ENCODE measurements around the gene PARPBP.

The PARPBP gene

GRCh38 chr12:102232446-102232845 is 112.5 kb downstream of the PARPBP start:
- TF ChIP-seq TAF1 (IDR thresholded peaks at IDR 0.05; ENCODE audit: borderline replicate concordance, insufficient read depth, low read length) = no peak
- no peak for TF ChIP-seq POLR2AphosphoS5 (IDR thresholded peaks at IDR 0.05; ENCODE audit: low read depth, low read length)
- TF ChIP-seq FOXP2 (optimal IDR thresholded peaks at IDR 0.05; ENCODE audit: borderline replicate concordance, extremely low read depth, extremely low read length, insufficient read depth) = no peak
- no peak for TF ChIP-seq SIN3A (IDR thresholded peaks at IDR 0.05; ENCODE audit: borderline replicate concordance, insufficient read depth, low read length)
- no peak for TF ChIP-seq REST (IDR thresholded peaks at IDR 0.05; ENCODE audit: insufficient read depth in 1 of 2, low read depth in 2 of 2, low read length in 2 of 2)

- TF ChIP-seq SIN3A (IDR thresholded peaks at IDR 0.05; ENCODE audit: borderline replicate concordance, insufficient read depth, low read length) (no peak), TAF1 (IDR thresholded peaks at IDR 0.05; ENCODE audit: borderline replicate concordance, insufficient read depth, low read length) (no peak), REST (IDR thresholded peaks at IDR 0.05; ENCODE audit: insufficient read depth in 1 of 2, low read depth in 2 of 2, low read length in 2 of 2) (no peak), FOXP2 (optimal IDR thresholded peaks at IDR 0.05; ENCODE audit: borderline replicate concordance, extremely low read depth, extremely low read length, insufficient read depth) (no peak), POLR2AphosphoS5 (IDR thresholded peaks at IDR 0.05; ENCODE audit: low read depth, low read length) (no peak)
Observed at GRCh38 chr12:102234599-102234998, 114.6 kb downstream of the PARPBP start.

Data from PFSK-1 (cell line).